Choroid plexus epithelial cell (primary cell): ENCODE data around the gene CAD.

Experiments used
- DNase-seq: peaks from one replicate; pipeline ENCODE4 v3.0.0-alpha.2; 2010; ENCODE audit warnings: low read depth
- H3K4me3 ChIP-seq: 2 replicates; pipeline ENCODE4 v1.5.1; 2011; ENCODE audit warnings: low read depth, mild to moderate bottlenecking, control low read depth, low read length, moderate library complexity
- CTCF ChIP-seq: conservative IDR thresholded peaks from 2 replicates; pipeline ENCODE4 v1.5.1; 2011; ENCODE audit warnings: low read depth, mild to moderate bottlenecking, control low read depth, inconsistent platforms, low read length, moderate library complexity

CAD gene

DNA sequence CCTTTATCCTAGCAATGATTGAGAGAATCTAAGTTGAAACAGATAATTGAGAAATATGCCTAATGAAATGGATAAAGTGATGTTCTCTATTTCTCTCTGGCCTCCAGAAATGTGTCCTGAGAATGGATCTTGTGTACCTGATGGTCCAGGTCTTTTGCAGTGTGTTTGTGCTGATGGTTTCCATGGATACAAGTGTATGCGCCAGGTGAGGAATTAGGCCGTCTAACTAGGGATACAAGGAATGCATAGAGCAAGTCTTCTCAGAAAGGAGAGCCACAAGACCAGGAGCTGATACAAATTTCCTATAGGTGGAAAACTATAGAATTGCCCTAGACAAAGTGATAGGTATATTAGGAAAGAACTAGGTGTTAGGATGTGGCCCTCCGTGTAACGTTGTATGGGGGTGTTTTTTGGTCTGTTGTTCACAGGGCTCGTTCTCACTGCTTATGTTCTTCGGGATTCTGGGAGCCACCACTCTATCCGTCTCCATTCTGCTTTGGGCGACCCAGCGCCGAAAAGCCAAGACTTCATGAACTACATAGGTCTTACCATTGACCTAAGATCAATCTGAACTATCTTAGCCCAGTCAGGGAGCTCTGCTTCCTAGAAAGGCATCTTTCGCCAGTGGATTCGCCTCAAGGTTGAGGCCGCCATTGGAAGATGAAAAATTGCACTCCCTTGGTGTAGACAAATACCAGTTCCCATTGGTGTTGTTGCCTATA is 592 bp upstream of the CAD start:
- DNase-seq: no peak
- TF ChIP-seq CTCF: no peak
- peak overlapping the region; percentile 92 for H3K4me3 ChIP-seq

GRCh38 chr2:27218614-27219013 is 1.4 kb downstream of the CAD start:
- TF ChIP-seq CTCF: no peak
- no peak overlapping the region for H3K4me3 ChIP-seq
- no peak for DNase-seq

GRCh38 chr2:27219091-27219490 is 1.9 kb downstream of the CAD start:
- H3K4me3 ChIP-seq: no peak overlapping the region
- DNase-seq: no peak
- TF ChIP-seq CTCF: no peak

DNA sequence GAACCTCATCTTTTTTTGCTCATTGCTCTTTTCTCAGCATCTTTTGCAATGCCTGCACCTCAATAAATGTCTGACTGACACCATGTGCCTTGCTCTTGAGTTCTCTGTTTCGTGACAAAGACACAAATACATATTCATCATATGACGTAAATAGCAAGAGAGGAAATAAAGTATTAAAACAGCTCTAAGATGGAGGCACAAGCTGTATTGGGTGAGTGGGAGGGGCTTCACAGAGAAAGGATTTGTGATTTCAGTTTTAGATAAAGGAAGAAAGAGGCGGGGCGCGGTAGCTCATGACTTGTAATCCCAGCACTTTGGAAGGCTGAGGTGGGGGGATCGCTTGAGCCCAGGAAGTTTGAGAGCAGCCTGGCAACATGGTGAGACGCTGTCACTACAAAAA is 2.9 kb downstream of the CAD start:
- DNase-seq: no peak
- no peak overlapping the region for H3K4me3 ChIP-seq
- no peak for TF ChIP-seq CTCF

GRCh38 chr2:27221166-27221565 is 4.0 kb downstream of the CAD start:
- DNase-seq: no peak
- no peak for TF ChIP-seq CTCF
- H3K4me3 ChIP-seq: no peak overlapping the region

DNA sequence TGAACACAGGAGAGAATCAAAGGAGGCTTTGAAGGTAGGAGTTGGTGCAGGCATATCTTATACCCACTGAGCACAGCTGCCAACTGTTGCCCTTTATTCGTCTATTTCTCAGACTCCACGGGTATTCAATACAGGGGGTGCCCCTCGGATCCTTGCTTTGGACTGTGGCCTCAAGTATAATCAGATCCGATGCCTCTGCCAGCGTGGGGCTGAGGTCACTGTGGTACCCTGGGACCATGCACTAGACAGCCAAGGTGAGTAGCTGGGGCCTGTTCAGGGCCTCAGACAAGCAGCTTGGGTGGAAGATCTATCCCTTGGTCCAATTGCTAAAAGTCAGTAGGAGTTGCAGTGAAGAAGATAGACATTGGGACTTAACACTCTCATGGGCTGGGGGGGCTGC is 5.2 kb downstream of the CAD start:
- no peak for DNase-seq
- no peak for TF ChIP-seq CTCF
- H3K4me3 ChIP-seq: no peak overlapping the region

DNA sequence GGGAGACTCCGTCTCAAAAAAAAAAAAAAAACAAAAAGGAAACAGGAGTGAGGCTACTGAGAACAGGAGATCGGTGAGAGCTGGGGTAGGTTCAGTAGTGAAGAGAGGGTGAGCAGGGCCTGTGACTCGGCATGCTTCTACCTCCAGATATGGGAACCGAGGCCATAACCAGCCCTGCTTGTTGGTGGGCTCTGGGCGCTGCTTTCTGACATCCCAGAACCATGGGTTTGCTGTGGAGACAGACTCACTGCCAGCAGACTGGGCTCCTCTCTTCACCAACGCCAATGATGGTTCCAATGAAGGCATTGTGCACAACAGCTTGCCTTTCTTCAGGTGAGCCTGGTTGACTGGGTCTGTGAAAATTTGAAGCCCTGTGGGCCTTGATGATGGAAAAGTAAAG is 6.2 kb downstream of the CAD start:
- TF ChIP-seq CTCF: no peak
- H3K4me3 ChIP-seq: no peak overlapping the region
- DNase-seq: no peak
